HEK293 (cell line): ENCODE results near the gene CEBPA.

Experiments
- ATF2 ChIP-seq: fragments of 450-650 bp; formaldehyde crosslinking; IDR thresholded peaks from 2 replicates; pipeline ENCODE4 v1.5.1; 2016; ENCODE audit warnings: missing biosample characterization, missing genetic modification characterization, low read depth
- BCL11A ChIP-seq: fragments of 450-650 bp; formaldehyde crosslinking; IDR thresholded peaks from 2 replicates; pipeline ENCODE4 v1.5.1; 2016; ENCODE audit warnings: low read depth, missing biosample characterization, missing genetic modification characterization
- BCL11B ChIP-seq: fragments of 450-650 bp; formaldehyde crosslinking; IDR thresholded peaks from 2 replicates; pipeline ENCODE4 v1.5.1; 2016; ENCODE audit warnings: low read depth, missing biosample characterization, missing genetic modification characterization
- FEZF1 ChIP-seq: fragments of 450-650 bp; formaldehyde crosslinking; IDR thresholded peaks from 2 replicates; pipeline ENCODE4 v1.5.1; 2016; ENCODE audit warnings: missing biosample characterization, missing genetic modification characterization
- GFI1B ChIP-seq: fragments of 450-650 bp; formaldehyde crosslinking; IDR thresholded peaks from 2 replicates; pipeline ENCODE4 v1.5.1; 2016; ENCODE audit warnings: missing biosample characterization, missing genetic modification characterization
- HIC1 ChIP-seq: fragments of 450-650 bp; formaldehyde crosslinking; IDR thresholded peaks from 2 replicates; pipeline ENCODE4 v1.5.1; 2016; ENCODE audit warnings: missing biosample characterization, missing genetic modification characterization
- INSM2 ChIP-seq: fragments of 450-650 bp; formaldehyde crosslinking; IDR thresholded peaks from 2 replicates; pipeline ENCODE4 v1.5.1; 2016; ENCODE audit warnings: missing biosample characterization, missing genetic modification characterization
- KLF10 ChIP-seq: fragments of 450-650 bp; IDR thresholded peaks from 2 replicates; pipeline ENCODE4 v1.5.1; 2018; ENCODE audit warnings: missing biosample characterization, mild to moderate bottlenecking, missing genetic modification characterization
- KLF9 ChIP-seq: fragments of 450-650 bp; formaldehyde crosslinking; IDR thresholded peaks from 2 replicates; pipeline ENCODE4 v1.5.1; 2016; ENCODE audit warnings: missing biosample characterization, missing genetic modification characterization, low read depth
- PRDM4 ChIP-seq: fragments of 450-650 bp; formaldehyde crosslinking; IDR thresholded peaks from 2 replicates; pipeline ENCODE4 v1.5.1; 2017; ENCODE audit warnings: missing biosample characterization, missing genetic modification characterization
- REPIN1 ChIP-seq: fragments of 450-650 bp; formaldehyde crosslinking; IDR thresholded peaks from 2 replicates; pipeline ENCODE4 v1.5.1; 2017; ENCODE audit warnings: missing biosample characterization, missing genetic modification characterization, low read depth
- SCRT2 ChIP-seq: fragments of 450-650 bp; formaldehyde crosslinking; IDR thresholded peaks from 2 replicates; pipeline ENCODE4 v1.5.1; 2016; ENCODE audit warnings: missing biosample characterization, missing genetic modification characterization
- SP3 ChIP-seq: fragments of 450-650 bp; formaldehyde crosslinking; IDR thresholded peaks from 2 replicates; pipeline ENCODE4 v1.5.1; 2016; ENCODE audit warnings: missing biosample characterization, missing genetic modification characterization
- ZNF146 ChIP-seq: fragments of 450-650 bp; formaldehyde crosslinking; IDR thresholded peaks from 2 replicates; pipeline ENCODE4 v1.5.1; 2016; ENCODE audit warnings: missing biosample characterization, missing genetic modification characterization
- ZNF19 ChIP-seq: fragments of 450-650 bp; formaldehyde crosslinking; IDR thresholded peaks from 2 replicates; pipeline ENCODE4; 2016; ENCODE audit warnings: missing biosample characterization, missing genetic modification characterization, low read depth
- ZNF2 ChIP-seq: fragments of 450-650 bp; formaldehyde crosslinking; IDR thresholded peaks from 2 replicates; pipeline ENCODE4 v1.5.1; 2016; ENCODE audit warnings: missing biosample characterization, missing genetic modification characterization
- ZNF214 ChIP-seq: fragments of 450-650 bp; formaldehyde crosslinking; IDR thresholded peaks from 2 replicates; pipeline ENCODE4 v1.5.1; 2017; ENCODE audit warnings: missing biosample characterization, mild to moderate bottlenecking, missing genetic modification characterization, borderline replicate concordance
- ZNF23 ChIP-seq: fragments of 450-650 bp; formaldehyde crosslinking; IDR thresholded peaks from 2 replicates; pipeline ENCODE4 v1.5.1; 2016; ENCODE audit warnings: missing biosample characterization, missing genetic modification characterization, borderline replicate concordance
- ZNF248 ChIP-seq: fragments of 450-650 bp; formaldehyde crosslinking; IDR thresholded peaks from 2 replicates; pipeline ENCODE4 v1.5.1; 2017; ENCODE audit warnings: missing biosample characterization, missing genetic modification characterization
- ZNF280C ChIP-seq: fragments of 450-650 bp; formaldehyde crosslinking; IDR thresholded peaks from 2 replicates; pipeline ENCODE4 v1.5.1; 2016; ENCODE audit warnings: missing biosample characterization, missing genetic modification characterization
- ZNF302 ChIP-seq: fragments of 450-650 bp; formaldehyde crosslinking; IDR thresholded peaks from 2 replicates; pipeline ENCODE4 v1.5.1; 2016; ENCODE audit warnings: missing biosample characterization, missing genetic modification characterization, low read depth
- ZNF311 ChIP-seq: fragments of 450-650 bp; formaldehyde crosslinking; IDR thresholded peaks from 2 replicates; pipeline ENCODE4 v1.5.1; 2017; ENCODE audit warnings: missing biosample characterization, missing genetic modification characterization, borderline replicate concordance
- ZNF350 ChIP-seq: fragments of 450-650 bp; formaldehyde crosslinking; IDR thresholded peaks from 2 replicates; pipeline ENCODE4 v1.5.0; 2017; ENCODE audit warnings: missing biosample characterization, mild to moderate bottlenecking, missing genetic modification characterization
- ZNF366 ChIP-seq: fragments of 450-650 bp; formaldehyde crosslinking; conservative IDR thresholded peaks from 2 replicates; pipeline ENCODE4 v1.5.1; 2016; ENCODE audit warnings: missing biosample characterization, missing genetic modification characterization
- ZNF404 ChIP-seq: fragments of 450-650 bp; formaldehyde crosslinking; IDR thresholded peaks from 2 replicates; pipeline ENCODE4 v1.5.1; 2017; ENCODE audit warnings: missing biosample characterization, missing genetic modification characterization
- ZNF449 ChIP-seq: fragments of 450-650 bp; formaldehyde crosslinking; IDR thresholded peaks from 2 replicates; pipeline ENCODE4 v1.5.1; 2017; ENCODE audit warnings: missing biosample characterization, mild to moderate bottlenecking, missing genetic modification characterization, moderate library complexity
- ZNF600 ChIP-seq: fragments of 450-650 bp; formaldehyde crosslinking; IDR thresholded peaks from 2 replicates; pipeline ENCODE4 v1.5.1; 2016; ENCODE audit warnings: missing biosample characterization, missing genetic modification characterization
- ZNF664 ChIP-seq: fragments of 450-650 bp; formaldehyde crosslinking; IDR thresholded peaks from 2 replicates; pipeline ENCODE4 v1.5.1; 2016; ENCODE audit warnings: missing biosample characterization, missing genetic modification characterization

CEBPA gene

DNA sequence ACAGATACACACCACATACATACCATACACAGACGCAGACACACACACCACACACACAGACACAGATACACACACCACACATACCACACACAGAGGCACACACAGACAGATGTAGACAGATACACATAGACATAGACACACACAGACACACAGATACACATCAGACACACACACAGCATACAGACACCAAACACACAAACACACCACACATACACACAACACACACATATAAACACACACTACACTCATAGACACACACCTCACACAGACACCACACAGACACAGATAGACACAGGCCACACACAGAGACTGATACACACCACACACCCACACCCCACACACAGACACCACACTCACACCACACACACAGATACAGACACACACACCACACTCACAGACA, 51.8 kb downstream of the CEBPA start (continued):
- TF ChIP-seq PRDM4 (tag by site-specific recombination) (no peak), SCRT2 (tag by site-specific recombination) (no peak), ZNF311 (tag by site-specific recombination) (peak; percentile 96), ZNF664 (no peak), REPIN1 (tag by site-specific recombination) (no peak), ZNF600 (no peak), ZNF449 (no peak), ZNF146 (tag by site-specific recombination) (no peak), ZNF280C (tag by site-specific recombination) (peak; percentile 92; the same call in 1 of the 2 replicates), ZNF214 (tag by site-specific recombination) (no peak), ZNF248 (no peak), HIC1 (tag by site-specific recombination) (no peak), ATF2 (tag by site-specific recombination) (no peak), BCL11B (tag by site-specific recombination) (no peak), ZNF19 (tag by site-specific recombination) (no peak), KLF9 (tag by site-specific recombination) (no peak; the same call in 1 of the 2 replicates), ZNF350 (tag by site-specific recombination) (no peak), ZNF23 (tag by site-specific recombination) (0 out of 2 replicates have a peak, but pooled peaks have one; percentile 46), FEZF1 (tag by site-specific recombination) (no peak), ZNF2 (0 out of 2 replicates have a peak, but pooled peaks have one; percentile 30), SP3 (no peak), ZNF366 (tag by site-specific recombination) (no peak), GFI1B (tag by site-specific recombination) (no peak), ZNF404 (tag by site-specific recombination) (no peak), KLF10 (tag by site-specific recombination) (no peak), INSM2 (tag by site-specific recombination) (0 out of 2 replicates have a peak, but pooled peaks have one; percentile 10), ZNF302 (tag by site-specific recombination) (no peak; the same call in 1 of the 2 replicates), BCL11A (tag by site-specific recombination) (no peak)
